Caki2 (cell line): ENCODE measurements around the gene ZNF407. TPM values are rescaled to one million over a fixed set of nuclear protein-coding genes. Genes with fewer than 3 reads are reported as not detected.

Source experiments
- DNase-seq: peaks from one replicate; pipeline ENCODE4 v3.0.0-alpha.2; 2015; ENCODE audit warnings: low read depth
- in situ Hi-C: cut with HindIII; loops from 2 replicates; pipeline ENCODE4 v1.10.0; 2016; ENCODE audit warnings: low sequenced_read_pairs, low pct_unique_long_range_greater_than_20kb, mixed read lengths
- total RNA-seq: library from RNA; depleted of rRNA; stranded (reverse); fragments of >200 nt; shearing (Covaris generic); gene quantifications from 2 replicates; pipeline ENCODE4 v1.2.3, GENCODE V29; 2014; ENCODE audit warnings: low replicate concordance

ZNF407 gene
- total RNA-seq, 1 experiment from 2014 or later, result 1.3 TPM

GRCh38 chr18:74791501-74792194, 194.0 kb downstream of the ZNF407 start:
- in situ Hi-C loops, result no loop called here
- no peak for DNase-seq

DNA sequence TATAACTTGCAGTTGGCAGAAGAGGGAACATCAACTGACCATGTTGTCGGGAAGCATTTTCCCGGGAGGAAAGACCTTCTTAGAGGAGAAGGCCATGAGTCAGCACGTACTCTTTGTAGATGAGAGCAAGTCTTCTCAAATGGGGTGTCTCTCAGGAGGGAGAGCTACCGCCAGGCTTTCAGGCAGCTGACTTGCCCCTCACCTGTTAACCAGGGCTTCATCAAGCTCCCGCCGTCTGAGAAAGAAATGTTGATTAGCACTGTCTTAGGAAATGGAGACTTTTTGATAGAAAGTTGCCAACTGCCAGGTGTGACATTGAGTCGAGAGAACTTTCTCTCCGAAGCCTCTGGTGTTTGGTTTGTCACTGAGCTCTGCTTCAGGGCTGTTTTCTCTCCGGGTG, 196.1 kb downstream of the ZNF407 start:
- DNase-seq, result no peak
- in situ Hi-C loops, result no loop called here

DNA sequence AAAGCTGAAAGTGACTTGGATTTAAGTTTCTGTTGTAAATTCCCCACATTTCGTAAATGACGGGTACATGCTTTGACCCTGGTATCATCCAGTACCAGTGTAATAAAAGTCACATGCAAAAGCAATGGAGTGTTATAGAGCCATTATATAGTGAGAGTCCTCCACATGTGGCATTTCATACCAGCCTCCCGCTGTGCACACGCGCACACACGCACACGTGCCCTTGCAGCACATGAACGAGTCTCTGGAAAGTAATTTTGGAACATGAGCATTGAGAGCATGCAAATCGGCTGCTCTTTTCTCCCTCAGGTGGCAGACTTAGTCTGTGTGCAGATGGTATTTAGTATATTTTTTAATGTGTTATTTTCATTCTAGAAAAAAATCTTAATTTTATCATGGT, 198.1 kb downstream of the ZNF407 start:
- DNase-seq, result no peak
- in situ Hi-C loops, result no loop called here

DNA sequence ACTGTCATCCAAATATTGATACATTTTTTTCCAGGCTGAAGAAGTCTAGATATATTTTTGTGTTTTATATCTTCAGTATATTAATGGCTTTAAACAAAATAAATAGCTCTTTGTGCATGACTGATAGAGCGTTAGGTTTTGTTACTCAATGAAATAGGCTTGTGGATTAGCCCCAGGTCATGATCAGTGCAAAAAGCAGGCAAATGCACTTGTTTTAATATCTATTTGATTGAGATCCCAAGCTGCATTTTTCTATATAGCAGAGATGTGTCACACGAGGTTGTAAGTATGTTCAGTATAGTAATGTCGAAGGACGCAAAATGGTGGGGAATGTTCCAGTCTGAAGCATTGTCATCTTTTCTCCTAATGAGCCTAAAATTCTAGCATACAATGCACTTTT, 198.5 kb downstream of the ZNF407 start:
- in situ Hi-C loops, result no loop called here
- DNase-seq, result no peak

DNA sequence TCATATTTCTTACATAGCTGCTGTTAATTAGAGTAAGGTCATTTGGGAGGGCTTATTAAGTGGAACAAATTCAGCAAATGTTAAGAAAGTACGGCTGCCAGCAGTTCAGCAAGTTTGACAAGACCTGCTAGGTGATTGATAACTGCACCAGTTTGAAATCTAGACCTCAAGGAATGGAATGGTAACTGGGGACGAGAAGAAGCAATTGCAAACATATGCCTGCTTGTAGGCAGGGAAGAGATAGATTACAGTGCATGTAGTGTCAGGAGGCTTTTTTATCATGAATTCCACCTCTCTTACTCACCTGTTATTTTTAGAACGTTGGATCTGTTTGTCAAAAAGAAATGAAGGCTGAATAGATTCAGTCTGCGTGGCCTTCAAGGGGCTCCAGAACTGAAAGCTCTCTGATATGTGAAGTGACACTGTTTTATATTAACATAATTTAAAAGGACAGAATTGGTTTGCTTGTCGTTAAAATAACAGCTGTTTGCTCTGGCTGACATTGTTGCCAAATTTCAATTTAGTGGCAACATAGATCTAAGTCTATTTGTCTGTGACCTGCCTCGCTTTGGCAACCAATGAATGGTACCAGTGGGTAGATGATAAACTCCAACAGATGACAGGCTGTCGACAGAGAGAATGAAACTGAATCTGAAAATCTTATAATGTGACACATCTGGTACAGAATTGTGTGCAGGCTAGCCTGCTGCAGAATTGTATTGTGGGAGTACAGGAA, 199.3 kb downstream of the ZNF407 start:
- peak; percentile 28 for DNase-seq
- in situ Hi-C loops, result no loop called here

GRCh38 chr18:74797577-74798151, 200.0 kb downstream of the ZNF407 start:
- in situ Hi-C loops, result no loop called here
- DNase-seq, result no peak

DNA sequence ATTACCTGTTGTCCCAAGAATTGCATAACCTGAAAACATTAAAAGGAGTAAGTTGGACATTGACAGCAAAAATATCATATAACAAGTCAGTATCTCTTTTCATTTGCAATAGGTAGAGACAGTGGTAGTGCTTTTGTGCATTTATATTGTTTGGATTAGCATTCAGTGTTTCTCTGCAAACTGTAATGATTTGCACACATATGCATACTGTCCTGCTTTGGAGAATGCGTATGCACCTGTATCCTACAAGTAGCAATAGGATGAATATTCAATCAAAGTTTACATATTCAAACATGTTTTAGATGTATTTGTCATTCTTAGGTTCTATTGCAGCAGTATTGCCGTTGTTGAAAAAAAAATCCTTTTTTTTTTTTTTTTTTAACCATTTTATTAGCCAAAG, 201.9 kb downstream of the ZNF407 start:
- in situ Hi-C loops, result no loop called here
- DNase-seq, result no peak

GRCh38 chr18:74800098-74800497, 202.4 kb downstream of the ZNF407 start:
- in situ Hi-C loops, result no loop called here
- DNase-seq, result no peak

- no peak for DNase-seq
- in situ Hi-C loops, result no loop called here
Measured at GRCh38 chr18:74803117-74803516, 205.4 kb downstream of the ZNF407 start.

- in situ Hi-C loops, result no loop called here
- no peak for DNase-seq
Measured at GRCh38 chr18:74803769-74804168, 206.1 kb downstream of the ZNF407 start.

DNA sequence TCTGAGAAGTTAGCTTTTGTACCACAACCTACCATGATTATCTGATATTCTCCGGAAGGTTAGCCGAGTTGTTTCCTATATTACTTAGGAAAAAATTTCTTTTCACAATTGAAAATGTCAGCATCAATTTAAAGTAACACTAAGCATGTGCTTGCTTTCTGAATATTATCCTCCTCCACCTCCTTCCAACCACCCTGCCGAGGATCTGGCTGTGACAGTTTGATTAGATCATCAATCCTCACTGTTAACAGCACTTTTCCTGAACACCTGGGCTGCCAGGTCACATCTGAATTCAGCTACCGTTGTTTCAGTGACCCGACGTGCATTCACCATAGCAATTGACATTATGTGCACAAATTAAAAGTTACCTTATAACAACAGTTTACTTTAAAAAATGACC, 207.0 kb downstream of the ZNF407 start:
- in situ Hi-C loops, result no loop called here
- DNase-seq, result no peak

GRCh38 chr18:74806073-74806472, 208.4 kb downstream of the ZNF407 start:
- DNase-seq, result no peak
- in situ Hi-C loops, result no loop called here

- peak; percentile 66 for DNase-seq
- in situ Hi-C loops, result no loop called here
Measured at GRCh38 chr18:74806700-74807416, 209.2 kb downstream of the ZNF407 start.

DNA sequence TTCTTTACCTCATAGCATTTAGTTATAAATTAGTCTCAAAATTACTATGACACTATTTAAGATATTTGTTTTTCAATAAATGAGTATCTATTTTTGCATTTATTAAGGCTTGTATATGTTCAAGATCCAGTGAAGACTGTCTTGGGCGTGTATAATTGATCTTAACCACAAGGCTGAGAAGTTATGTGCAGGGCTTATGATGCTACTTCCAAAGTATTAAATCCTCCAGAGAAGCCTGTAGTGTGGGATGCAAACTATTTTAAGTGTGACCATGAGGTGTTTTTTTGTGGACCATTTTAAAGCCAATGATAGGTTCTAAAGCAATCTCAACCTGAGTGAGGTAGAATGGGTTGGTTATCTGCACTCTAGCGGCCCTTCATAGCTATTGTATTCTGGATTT, 219.9 kb downstream of the ZNF407 start:
- in situ Hi-C loops, result no loop called here
- DNase-seq, result no peak

GRCh38 chr18:74818516-74819175, 221.0 kb downstream of the ZNF407 start:
- in situ Hi-C loops, result no loop called here
- no peak for DNase-seq

DNA sequence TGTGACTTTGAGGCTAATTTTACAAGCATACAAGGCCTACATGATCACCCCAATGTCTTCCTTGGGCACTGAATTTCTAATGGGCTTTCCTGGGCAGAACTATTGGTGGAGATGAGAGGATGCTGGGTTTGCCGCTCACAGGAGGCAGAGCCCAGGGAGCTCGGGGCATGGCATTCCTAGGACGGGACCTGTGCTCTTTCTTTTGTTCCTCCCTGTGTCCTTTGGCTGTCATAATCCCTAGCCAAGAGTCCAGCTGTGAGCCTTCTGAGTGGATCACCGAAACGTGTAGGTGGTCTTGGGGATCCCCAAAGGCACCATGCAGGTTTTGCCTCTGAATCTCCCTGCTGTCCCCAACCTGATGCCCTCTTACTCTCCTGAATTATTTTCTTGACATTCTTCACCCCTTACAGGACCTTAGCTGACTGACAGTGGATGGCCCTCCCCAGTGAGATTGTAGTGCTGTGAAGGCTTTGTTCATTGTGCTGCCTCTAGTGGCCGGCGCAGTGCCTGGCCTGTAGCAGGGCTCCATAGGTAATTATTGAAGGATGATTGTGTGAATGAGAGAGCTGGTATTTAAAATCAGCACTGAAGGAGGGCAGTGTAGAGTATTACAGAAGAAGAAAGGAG, 221.9 kb downstream of the ZNF407 start:
- DNase-seq, result peak; percentile 14
- in situ Hi-C loops, result no loop called here

GRCh38 chr18:74820160-74820780, 222.6 kb downstream of the ZNF407 start:
- DNase-seq, result no peak
- in situ Hi-C loops, result no loop called here

DNA sequence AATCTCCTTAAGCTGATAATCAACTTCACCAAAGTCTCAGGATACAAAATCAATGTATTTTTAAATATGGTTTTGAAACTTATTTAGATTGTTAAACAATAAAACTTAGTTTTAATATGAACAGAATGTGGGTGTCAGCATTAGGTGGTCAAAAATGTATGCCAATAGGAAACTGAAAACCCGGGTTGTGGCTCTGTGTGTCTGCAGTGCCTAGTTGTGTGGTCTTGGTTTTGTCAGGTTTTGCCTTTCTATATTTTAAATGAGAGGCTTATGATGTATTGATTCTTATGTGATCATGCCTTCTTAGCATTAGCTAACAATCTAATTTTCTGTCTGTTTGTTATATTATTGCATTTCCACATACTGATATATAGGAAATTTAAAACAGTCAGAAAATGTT, 227.8 kb downstream of the ZNF407 start:
- DNase-seq, result no peak
- in situ Hi-C loops, result no loop called here
